Midbrain (tissue), 1 donor: ENCODE data around the gene TMEM255A.

Experiments
- DNase-seq: peaks from one replicate; lab custom pipeline; 2025; lab: John Stamatoyannopoulos, UW

The TMEM255A gene

GRCh38 chrX:120264341-120264740, 46.9 kb downstream of the TMEM255A start:
- DNase-seq = no peak

GRCh38 chrX:120262859-120263708, 48.2 kb downstream of the TMEM255A start:
- DNase-seq = peak; percentile 36

GRCh38 chrX:120260369-120260768, 50.9 kb downstream of the TMEM255A start:
- no peak for DNase-seq

- no peak for DNase-seq
Measured at GRCh38 chrX:120253784-120254183, 57.5 kb downstream of the TMEM255A start.

GRCh38 chrX:120251471-120252011, 59.7 kb downstream of the TMEM255A start:
- no peak for DNase-seq

GRCh38 chrX:120250522-120251271, 60.6 kb downstream of the TMEM255A start, which contains the start of gene ZBTB33:
TSS of gene ZBTB33 (plus strand) at chrX:120250812. CDS start at chrX:120253416, 2,604 bp downstream.
- peak; percentile 89 for DNase-seq

GRCh38 chrX:120244735-120245498, 66.3 kb downstream of the TMEM255A start:
- DNase-seq = peak; percentile 70

- DNase-seq = no peak
Measured at GRCh38 chrX:120244395-120244734, 66.9 kb downstream of the TMEM255A start.

GRCh38 chrX:120242813-120243212, 68.4 kb downstream of the TMEM255A start:
- DNase-seq = no peak

- no peak for DNase-seq
Measured at GRCh38 chrX:120238933-120239332, 72.3 kb downstream of the TMEM255A start.

- DNase-seq = no peak
Measured at GRCh38 chrX:120236687-120237479, 74.4 kb downstream of the TMEM255A start.

- no peak for DNase-seq
Measured at GRCh38 chrX:120235284-120235683, 76.0 kb downstream of the TMEM255A start.

- DNase-seq = no peak
Measured at GRCh38 chrX:120228187-120228908, 82.9 kb downstream of the TMEM255A start.

GRCh38 chrX:120224388-120224787, 86.9 kb downstream of the TMEM255A start:
- DNase-seq = no peak

- no peak for DNase-seq
Measured at GRCh38 chrX:120223374-120223773, 87.9 kb downstream of the TMEM255A start.

GRCh38 chrX:120213438-120214265, 97.6 kb downstream of the TMEM255A start:
- peak; percentile 57 for DNase-seq
